ENCODE results near the gene HARS1.

DNA sequence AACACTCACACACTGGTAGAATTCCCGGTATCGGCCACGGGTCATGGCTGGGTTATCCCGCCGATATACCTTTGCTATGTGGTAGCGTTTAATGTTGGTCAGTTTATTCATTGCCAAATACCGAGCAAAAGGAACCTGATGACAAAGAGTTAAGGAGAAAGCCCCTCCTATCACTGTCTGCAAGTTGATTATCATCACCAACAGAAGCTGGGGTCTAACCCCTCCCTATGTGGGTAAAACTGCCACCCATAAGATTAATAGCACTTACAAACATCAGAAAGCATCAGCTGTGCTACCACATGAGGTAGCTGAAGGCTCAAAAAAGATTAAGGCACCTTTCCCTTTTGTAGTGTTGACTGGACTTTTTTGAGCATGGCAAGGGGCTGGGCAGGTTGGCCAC lies 12.2 kb downstream of the HARS1 start:
- TF ChIP-seq, protein P1, sequence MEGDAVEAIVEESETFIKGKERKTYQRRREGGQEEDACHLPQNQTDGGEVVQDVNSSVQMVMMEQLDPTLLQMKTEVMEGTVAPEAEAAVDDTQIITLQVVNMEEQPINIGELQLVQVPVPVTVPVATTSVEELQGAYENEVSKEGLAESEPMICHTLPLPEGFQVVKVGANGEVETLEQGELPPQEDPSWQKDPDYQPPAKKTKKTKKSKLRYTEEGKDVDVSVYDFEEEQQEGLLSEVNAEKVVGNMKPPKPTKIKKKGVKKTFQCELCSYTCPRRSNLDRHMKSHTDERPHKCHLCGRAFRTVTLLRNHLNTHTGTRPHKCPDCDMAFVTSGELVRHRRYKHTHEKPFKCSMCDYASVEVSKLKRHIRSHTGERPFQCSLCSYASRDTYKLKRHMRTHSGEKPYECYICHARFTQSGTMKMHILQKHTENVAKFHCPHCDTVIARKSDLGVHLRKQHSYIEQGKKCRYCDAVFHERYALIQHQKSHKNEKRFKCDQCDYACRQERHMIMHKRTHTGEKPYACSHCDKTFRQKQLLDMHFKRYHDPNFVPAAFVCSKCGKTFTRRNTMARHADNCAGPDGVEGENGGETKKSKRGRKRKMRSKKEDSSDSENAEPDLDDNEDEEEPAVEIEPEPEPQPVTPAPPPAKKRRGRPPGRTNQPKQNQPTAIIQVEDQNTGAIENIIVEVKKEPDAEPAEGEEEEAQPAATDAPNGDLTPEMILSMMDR (IDR thresholded peaks at IDR 0.05), result no peak
- no peak for TF ChIP-seq POLR2A (IDR thresholded peaks at IDR 0.05)
